T-helper 2 cell treated with Interferon-gamma antibody and Interleukin-4, amounts not matched to agents 100 ng/mL and 5 ng/mL, for 36 hours (primary cell): ENCODE results near the gene SCG5. TPM values are rescaled to one million over a fixed set of nuclear protein-coding genes. Genes with fewer than 3 reads are reported as not detected.

Source experiments
- intact Hi-C: fragments of 100-400 bp; cut with micrococcal nuclease; formaldehyde crosslinking; loops from one replicate; pipeline ENCODE4 v1.15.1; 2023
- total RNA-seq: library from RNA; stranded (reverse); gene quantifications from 2 replicates; pipeline ENCODE4 v1.2.3, GENCODE V29; 2022

Gene SCG5
- total RNA-seq, 1 donor from 2014 or later: 4.1 TPM

- intact Hi-C loops: no loop called here
Measured at GRCh38 chr15:32690941-32691688, 49.6 kb downstream of the SCG5 start.

GRCh38 chr15:32691689-32692038, 50.2 kb downstream of the SCG5 start:
- intact Hi-C loops: no loop called here

- intact Hi-C loops: no loop called here
Measured at GRCh38 chr15:32692286-32692685, 50.8 kb downstream of the SCG5 start.

GRCh38 chr15:32694222-32694983, 52.9 kb downstream of the SCG5 start:
- intact Hi-C loops: no loop called here

GRCh38 chr15:32698773-32699390, 57.4 kb downstream of the SCG5 start:
- intact Hi-C loops: no loop called here

GRCh38 chr15:32700501-32701150, 59.1 kb downstream of the SCG5 start:
- intact Hi-C loops: no loop called here

GRCh38 chr15:32701863-32702262, 60.4 kb downstream of the SCG5 start:
- intact Hi-C loops: no loop called here

GRCh38 chr15:32704395-32704981, 63.0 kb downstream of the SCG5 start:
- intact Hi-C loops: no loop called here

- intact Hi-C loops: no loop called here
Measured at GRCh38 chr15:32705446-32705845, 63.9 kb downstream of the SCG5 start.

GRCh38 chr15:32706704-32707103, 65.2 kb downstream of the SCG5 start:
- intact Hi-C loops: no loop called here

- intact Hi-C loops: no loop called here
Measured at GRCh38 chr15:32707436-32707835, 65.9 kb downstream of the SCG5 start.

- intact Hi-C loops: no loop called here
Measured at GRCh38 chr15:32709295-32710033, 68.0 kb downstream of the SCG5 start.

GRCh38 chr15:32715276-32715675, 73.8 kb downstream of the SCG5 start:
- intact Hi-C loops: no loop called here

- intact Hi-C loops: no loop called here
Measured at GRCh38 chr15:32716216-32716914, 74.9 kb downstream of the SCG5 start.

- intact Hi-C loops: no loop called here
Measured at GRCh38 chr15:32716915-32717425, 75.5 kb downstream of the SCG5 start.

- intact Hi-C loops: no loop called here
Measured at GRCh38 chr15:32717426-32718226, 76.1 kb downstream of the SCG5 start, which contains the start of gene GREM1. GREM1 (plus strand) TSS chr15:32718004; CDS start chr15:32730691, 12,687 bp downstream.

GRCh38 chr15:32718227-32718820, 76.8 kb downstream of the SCG5 start:
- intact Hi-C loops: no loop called here
